H9 (cell line): Measurements from ENCODE around the gene CLUH. TPM values are rescaled to one million over a fixed set of nuclear protein-coding genes. Genes with fewer than 3 reads are reported as not detected.

Experiments
- DNase-seq: peaks from one replicate; pipeline ENCODE4 v3.0.0-alpha.2; 2017
- H2AFZ ChIP-seq: one replicate; pipeline ENCODE4 v1.6.1; 2013; ENCODE audit warnings: mild to moderate bottlenecking, low read length, control low read depth, moderate library complexity
- H2AK5ac ChIP-seq: 2 replicates; pipeline ENCODE4 v1.6.1; 2013; ENCODE audit warnings: low read length, control low read depth, mixed read lengths; ENCODE audit not compliant: insufficient read length
- H2BK120ac ChIP-seq: one replicate; pipeline ENCODE4 v1.6.1; 2013; ENCODE audit warnings: low read depth, mild to moderate bottlenecking, low read length, control low read depth, inconsistent platforms; ENCODE audit not compliant: poor library complexity, severe bottlenecking
- H2BK12ac ChIP-seq: 2 replicates; pipeline ENCODE4 v1.6.1; 2013; ENCODE audit warnings: low read length, control low read depth, mixed read lengths, low read depth; ENCODE audit not compliant: insufficient read length
- H2BK15ac ChIP-seq: 2 replicates; pipeline ENCODE4 v1.6.1; 2013; ENCODE audit warnings: low read depth, low read length, control low read depth
- H2BK20ac ChIP-seq: one replicate; pipeline ENCODE4 v1.6.1; 2013; ENCODE audit warnings: low read depth, mild to moderate bottlenecking, low read length, control low read depth, inconsistent platforms; ENCODE audit not compliant: poor library complexity, severe bottlenecking
- H2BK5ac ChIP-seq: 2 replicates; pipeline ENCODE4 v1.6.1; 2013; ENCODE audit warnings: low read length, control low read depth, mixed read lengths; ENCODE audit not compliant: insufficient read length
- H3K14ac ChIP-seq: 2 replicates; pipeline ENCODE4 v1.6.1; 2013; ENCODE audit warnings: low read length, control low read depth; ENCODE audit not compliant: insufficient read depth
- H3K18ac ChIP-seq: 2 replicates; pipeline ENCODE4 v1.6.1; 2013; ENCODE audit warnings: low read depth, mild to moderate bottlenecking, mixed read lengths, low read length, control low read depth; ENCODE audit not compliant: insufficient read length
- H3K23ac ChIP-seq: 2 replicates; pipeline ENCODE4 v1.6.1; 2013; ENCODE audit warnings: low read length, control low read depth, mixed read lengths, low read depth; ENCODE audit not compliant: insufficient read length
- H3K23me2 ChIP-seq: 2 replicates; pipeline ENCODE4 v1.6.1; 2013; ENCODE audit warnings: low read depth, mild to moderate bottlenecking, mixed read lengths, low read length, control low read depth; ENCODE audit not compliant: insufficient read length, poor library complexity, severe bottlenecking
- H3K27ac ChIP-seq: 2 replicates; pipeline ENCODE4 v1.5.1; 2013; ENCODE audit warnings: low read length, control low read depth, mixed read lengths, low read depth; ENCODE audit not compliant: insufficient read length
- H3K27me3 ChIP-seq: 2 replicates; pipeline ENCODE4 v1.6.1; 2013; ENCODE audit warnings: low read length, control low read depth, inconsistent platforms; ENCODE audit not compliant: insufficient read depth
- H3K4ac ChIP-seq: 2 replicates; pipeline ENCODE4 v1.6.1; 2013; ENCODE audit warnings: low read depth, mild to moderate bottlenecking, control low read depth, inconsistent platforms, low read length, moderate library complexity
- H3K4me1 ChIP-seq: 2 replicates; pipeline ENCODE4 v1.6.1; 2013; ENCODE audit warnings: low read length, control low read depth, inconsistent platforms; ENCODE audit not compliant: insufficient read depth
- H3K4me2 ChIP-seq: 2 replicates; pipeline ENCODE4 v1.6.1; 2013; ENCODE audit warnings: low read length, control low read depth, mixed read lengths; ENCODE audit not compliant: insufficient read length, insufficient read depth
- H3K56ac ChIP-seq: 2 replicates; pipeline ENCODE4 v1.6.1; 2013; ENCODE audit warnings: low read depth, mild to moderate bottlenecking, mixed read lengths, low read length, control low read depth; ENCODE audit not compliant: insufficient read length
- H3K79me1 ChIP-seq: 2 replicates; pipeline ENCODE4 v1.6.1; 2013; ENCODE audit warnings: low read depth, mild to moderate bottlenecking, moderate library complexity, low read length, control low read depth, inconsistent platforms; ENCODE audit not compliant: insufficient read depth, poor library complexity, severe bottlenecking
- H3K79me2 ChIP-seq: 2 replicates; pipeline ENCODE4 v1.6.1; 2013; ENCODE audit warnings: low read length, control low read depth, inconsistent platforms; ENCODE audit not compliant: insufficient read depth
- H3K9ac ChIP-seq: 2 replicates; pipeline ENCODE4 v1.6.1; 2013; ENCODE audit warnings: low read length, control low read depth, mixed read lengths; ENCODE audit not compliant: insufficient read length; ENCODE audit errors: extremely low read depth
- H3K9me3 ChIP-seq: one replicate; pipeline ENCODE4 v1.6.1; 2013; ENCODE audit warnings: low read depth, low read length, inconsistent platforms; ENCODE audit not compliant: control insufficient read depth
- H3T11ph ChIP-seq: one replicate; pipeline ENCODE4 v1.6.1; 2013; ENCODE audit warnings: mild to moderate bottlenecking, low read length, control low read depth, inconsistent platforms
- H4K20me1 ChIP-seq: one replicate; pipeline ENCODE4 v1.6.1; 2013; ENCODE audit not compliant: control insufficient read depth, insufficient read length, insufficient read depth
- H4K5ac ChIP-seq: 2 replicates; pipeline ENCODE4 v1.6.1; 2013; ENCODE audit warnings: low read depth, mild to moderate bottlenecking, mixed read lengths, low read length, control low read depth; ENCODE audit not compliant: insufficient read length
- H4K8ac ChIP-seq: replicated peaks from 2 replicates; pipeline ENCODE4 v1.6.1; 2013; ENCODE audit warnings: low read length, control low read depth, mixed read lengths, low read depth; ENCODE audit not compliant: insufficient read length
- H4K91ac ChIP-seq: 2 replicates; pipeline ENCODE4 v1.6.1; 2013; ENCODE audit warnings: low read depth, mild to moderate bottlenecking, moderate library complexity, mixed read lengths, low read length, control low read depth; ENCODE audit not compliant: insufficient read length
- H3K27ac Mint-ChIP-seq, 3 experiments: 2 replicates in 2 of 3; 3 replicates in 1 of 3; pipeline ENCODE4 v1.8.0; 2020 to 2021; ENCODE audit warnings: mixed read lengths in 3 of 3, mild to moderate bottlenecking in 1 of 3, moderate library complexity in 1 of 3
- H3K27me3 Mint-ChIP-seq: 2 replicates; pipeline ENCODE4 v1.8.0; 2021; ENCODE audit warnings: low read depth, mild to moderate bottlenecking, moderate library complexity, mixed read lengths
- H3K36me3 Mint-ChIP-seq, 3 experiments: 2 replicates in 2 of 3; 3 replicates in 1 of 3; pipeline ENCODE4 v1.8.0; 2020 to 2021; ENCODE audit warnings: low read depth in 3 of 3, mixed read lengths in 3 of 3; ENCODE audit not compliant: insufficient read depth in 1 of 3
- H3K4me1 Mint-ChIP-seq, 2 experiments: 2 replicates each; pipeline ENCODE4 v1.8.0; 2020; ENCODE audit warnings: mixed read lengths in 2 of 2
- H3K4me3 Mint-ChIP-seq, 2 experiments: 2 replicates in 1 of 2; 3 replicates in 1 of 2; pipeline ENCODE4 v1.8.0; 2020 to 2021; ENCODE audit warnings: mild to moderate bottlenecking in 2 of 2, mixed read lengths in 2 of 2, moderate library complexity in 1 of 2
- H3K9me3 Mint-ChIP-seq, 2 experiments: 2 replicates in 1 of 2; 3 replicates in 1 of 2; pipeline ENCODE4 v1.8.0; 2020; ENCODE audit warnings: mild to moderate bottlenecking in 2 of 2, mixed read lengths in 2 of 2, moderate library complexity in 1 of 2
- WGBS: extraction: QIAGEN DNeasy Blood & Tissue Kit; methylation state at CpG from one replicate; pipeline ENCODE4 v1.1.7; 2013; ENCODE audit warnings: missing lambda C conversion rate, low lambda C conversion rate, mixed read lengths; ENCODE audit not compliant: insufficient read length; ENCODE audit errors: extremely low coverage; 5-methylcytosine and 5-hydroxymethylcytosine counted together
- total RNA-seq: library from RNA; stranded (reverse); gene quantifications from 2 replicates; pipeline ENCODE4 v1.2.1, GENCODE V29; 2021
- TF ChIP-seq, protein P1 (sequence below): fragments of 200-600 bp; sonication (generic); conservative IDR thresholded peaks from 3 replicates; pipeline ENCODE4 v1.8.0; 2021; ENCODE audit warnings: antibody characterized with exemption, mild to moderate bottlenecking

Gene CLUH
- total RNA-seq, 1 experiment from 2014 or later, result 91.3 TPM

DNA sequence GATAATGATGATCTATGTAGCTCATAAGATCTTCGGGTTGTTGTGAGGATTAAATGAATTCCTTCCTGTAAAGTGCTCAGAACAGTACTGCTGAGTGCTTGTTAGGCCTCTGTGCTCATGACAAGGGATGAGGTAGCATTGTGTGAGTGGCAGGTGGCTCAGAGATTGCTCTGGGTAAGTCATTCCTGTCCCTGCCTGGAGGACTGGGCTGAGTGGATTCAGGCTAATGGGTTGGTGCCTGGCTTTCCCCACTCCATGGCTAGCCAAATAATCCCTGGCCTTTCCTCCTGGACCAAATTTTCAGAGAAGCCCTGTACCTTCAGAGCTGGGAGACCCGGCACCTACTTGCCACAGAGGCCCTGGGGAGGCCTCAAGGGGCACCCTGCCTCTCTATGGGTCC lies 39.2 kb upstream of the CLUH start:
- peak overlapping the region; percentile 14 to 71; a peak in 3 of 5 replicates for H3K4me3 Mint-ChIP-seq

More for the DNA sequence above, 39.2 kb upstream of the CLUH start:
- H4K91ac ChIP-seq, result no peak overlapping the region
- TF ChIP-seq, protein P1, sequence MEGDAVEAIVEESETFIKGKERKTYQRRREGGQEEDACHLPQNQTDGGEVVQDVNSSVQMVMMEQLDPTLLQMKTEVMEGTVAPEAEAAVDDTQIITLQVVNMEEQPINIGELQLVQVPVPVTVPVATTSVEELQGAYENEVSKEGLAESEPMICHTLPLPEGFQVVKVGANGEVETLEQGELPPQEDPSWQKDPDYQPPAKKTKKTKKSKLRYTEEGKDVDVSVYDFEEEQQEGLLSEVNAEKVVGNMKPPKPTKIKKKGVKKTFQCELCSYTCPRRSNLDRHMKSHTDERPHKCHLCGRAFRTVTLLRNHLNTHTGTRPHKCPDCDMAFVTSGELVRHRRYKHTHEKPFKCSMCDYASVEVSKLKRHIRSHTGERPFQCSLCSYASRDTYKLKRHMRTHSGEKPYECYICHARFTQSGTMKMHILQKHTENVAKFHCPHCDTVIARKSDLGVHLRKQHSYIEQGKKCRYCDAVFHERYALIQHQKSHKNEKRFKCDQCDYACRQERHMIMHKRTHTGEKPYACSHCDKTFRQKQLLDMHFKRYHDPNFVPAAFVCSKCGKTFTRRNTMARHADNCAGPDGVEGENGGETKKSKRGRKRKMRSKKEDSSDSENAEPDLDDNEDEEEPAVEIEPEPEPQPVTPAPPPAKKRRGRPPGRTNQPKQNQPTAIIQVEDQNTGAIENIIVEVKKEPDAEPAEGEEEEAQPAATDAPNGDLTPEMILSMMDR, result no peak
- H3K4me2 ChIP-seq, result no peak overlapping the region
- no peak for DNase-seq
- H2BK20ac ChIP-seq, result no peak overlapping the region
- H3K27ac ChIP-seq, result no peak overlapping the region
- no peak overlapping the region for H2BK15ac ChIP-seq
- H2BK120ac ChIP-seq, result no peak overlapping the region
- no peaks in the 10 kb centered on the region for H3K4me1 ChIP-seq
- WGBS, result no CpG with 5 or more reads among the region's 2 CpGs
- H2BK5ac ChIP-seq, result no peak overlapping the region
- no peaks in the 10 kb centered on the region for H3K9me3 ChIP-seq
- H4K20me1 ChIP-seq, result no peaks in the 10 kb centered on the region
- H3K4ac ChIP-seq, result no peak overlapping the region
- H2BK12ac ChIP-seq, result no peak overlapping the region
- no peak overlapping the region for H4K8ac ChIP-seq
- Mint-ChIP-seq H3K27me3 (peaks cover 34% of the 10 kb centered on the region), H3K27ac (no peak overlapping the region), H3K4me1 (peaks cover 9 to 19% of the 10 kb centered on the region in 2 experiments), H3K9me3 (no peaks in the 10 kb centered on the region), H3K36me3 (no peaks in the 10 kb centered on the region)
- H3K23me2 ChIP-seq, result peaks cover 5% of the 10 kb centered on the region
- no peak overlapping the region for H3T11ph ChIP-seq
- no peak overlapping the region for H3K14ac ChIP-seq
- no peak overlapping the region for H3K23ac ChIP-seq
- H3K79me1 ChIP-seq, result no peaks in the 10 kb centered on the region
- no peaks in the 10 kb centered on the region for H3K27me3 ChIP-seq
- H2AFZ ChIP-seq, result no peak overlapping the region
- H3K79me2 ChIP-seq, result no peaks in the 10 kb centered on the region
- no peak overlapping the region for H3K18ac ChIP-seq
- no peak overlapping the region for H2AK5ac ChIP-seq
- H4K5ac ChIP-seq, result no peak overlapping the region
- H3K9ac ChIP-seq, result no peak overlapping the region
- no peak overlapping the region for H3K56ac ChIP-seq
